ENCODE data around the gene ZAR1L.

GRCh38 chr13:32320528-32320927, 5.4 kb upstream of the ZAR1L start:
- no peak for TF ChIP-seq YY1 (IDR thresholded peaks at IDR 0.05)
- TF ChIP-seq CTCF (IDR thresholded peaks at IDR 0.05; ENCODE audit: low read depth, low read length, missing input control): no peak
- TF ChIP-seq GABPA (IDR thresholded peaks at IDR 0.05 in 1 of 2, conservative IDR thresholded peaks at IDR 0.05 in 1 of 2): no peak
- TF ChIP-seq TAF1 (conservative IDR thresholded peaks at IDR 0.05): no peak
- no peak for TF ChIP-seq JUND (IDR thresholded peaks at IDR 0.05)
- TF ChIP-seq FOXA1 (IDR thresholded peaks at IDR 0.05): no peak
- no peak for TF ChIP-seq MAX (IDR thresholded peaks at IDR 0.05)
- no peak for TF ChIP-seq RAD21 (IDR thresholded peaks at IDR 0.05)
- no peak for TF ChIP-seq SP1 (IDR thresholded peaks at IDR 0.05)
